ENCODE data around the gene ADM.

Gene ADM

DNA sequence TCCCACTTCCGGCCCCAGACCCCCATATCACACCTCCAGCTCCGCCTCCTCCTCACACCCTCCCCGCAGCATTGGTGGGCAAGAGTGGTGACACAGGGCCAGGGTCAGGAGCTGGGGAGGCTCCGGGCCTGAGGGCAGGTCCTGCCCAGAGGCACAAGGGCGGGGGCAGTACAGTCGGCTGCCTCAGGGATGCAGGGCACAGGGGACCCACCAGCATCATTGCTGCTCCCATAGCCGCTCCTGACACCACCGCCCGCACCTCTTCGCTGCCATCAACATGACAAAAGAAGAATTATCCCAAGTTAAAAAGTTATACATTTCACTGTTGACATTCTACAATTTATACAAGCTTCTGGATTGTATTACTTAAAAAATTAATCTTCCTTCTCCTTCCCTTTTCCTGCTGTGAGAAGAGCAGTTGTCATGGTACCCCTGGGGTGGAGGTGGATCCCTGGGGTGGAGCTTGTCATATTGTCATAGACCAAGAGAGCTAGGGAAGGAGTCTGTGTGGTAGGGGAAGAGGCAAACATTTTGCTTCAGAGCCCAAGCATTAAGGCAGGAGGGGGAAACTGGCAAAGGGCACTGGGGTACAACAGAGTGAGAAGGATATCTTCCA lies 15.0 kb upstream of the ADM start:
- no peak for DNase-seq (ENCODE audit: low read depth)

DNA sequence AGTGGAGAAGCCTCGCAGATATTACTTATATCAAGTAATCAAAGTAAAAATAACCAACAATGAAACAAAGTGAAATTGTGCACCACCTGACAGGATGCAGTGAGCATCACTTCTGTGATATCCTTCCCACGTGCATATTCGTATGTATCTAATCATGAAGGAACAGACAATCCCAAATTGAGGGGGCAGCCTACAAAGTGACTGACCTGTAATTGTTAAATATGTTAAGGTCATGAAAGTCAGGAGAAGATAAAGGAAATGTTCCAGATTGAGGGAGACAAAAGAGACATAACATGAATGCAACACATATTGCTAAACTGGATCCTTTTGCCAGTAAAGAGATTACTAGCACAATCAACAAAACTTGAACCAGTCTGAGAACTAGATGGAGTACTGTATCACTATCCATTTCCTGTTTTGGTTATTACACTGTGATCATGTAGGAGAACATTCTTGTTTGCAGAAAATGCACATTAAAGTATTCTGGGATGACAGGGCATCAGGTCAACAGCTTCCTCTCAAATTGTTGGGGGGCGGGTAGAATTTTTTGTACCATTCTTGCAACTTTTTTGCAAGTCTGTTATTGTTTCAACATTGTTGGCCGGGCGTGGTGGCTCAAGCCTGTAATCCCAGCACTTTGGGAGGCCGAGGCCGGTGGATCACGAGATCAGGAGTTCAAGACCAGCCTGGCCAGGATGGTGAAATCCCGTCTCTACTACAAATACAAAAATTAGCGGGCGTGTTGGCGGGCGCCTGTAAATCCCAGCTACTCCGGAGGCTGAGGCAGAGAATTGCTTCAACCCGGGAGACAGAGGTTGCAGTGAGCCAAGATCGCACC lies 12.9 kb upstream of the ADM start:
- DNase-seq (ENCODE audit: low read depth): no peak

DNA sequence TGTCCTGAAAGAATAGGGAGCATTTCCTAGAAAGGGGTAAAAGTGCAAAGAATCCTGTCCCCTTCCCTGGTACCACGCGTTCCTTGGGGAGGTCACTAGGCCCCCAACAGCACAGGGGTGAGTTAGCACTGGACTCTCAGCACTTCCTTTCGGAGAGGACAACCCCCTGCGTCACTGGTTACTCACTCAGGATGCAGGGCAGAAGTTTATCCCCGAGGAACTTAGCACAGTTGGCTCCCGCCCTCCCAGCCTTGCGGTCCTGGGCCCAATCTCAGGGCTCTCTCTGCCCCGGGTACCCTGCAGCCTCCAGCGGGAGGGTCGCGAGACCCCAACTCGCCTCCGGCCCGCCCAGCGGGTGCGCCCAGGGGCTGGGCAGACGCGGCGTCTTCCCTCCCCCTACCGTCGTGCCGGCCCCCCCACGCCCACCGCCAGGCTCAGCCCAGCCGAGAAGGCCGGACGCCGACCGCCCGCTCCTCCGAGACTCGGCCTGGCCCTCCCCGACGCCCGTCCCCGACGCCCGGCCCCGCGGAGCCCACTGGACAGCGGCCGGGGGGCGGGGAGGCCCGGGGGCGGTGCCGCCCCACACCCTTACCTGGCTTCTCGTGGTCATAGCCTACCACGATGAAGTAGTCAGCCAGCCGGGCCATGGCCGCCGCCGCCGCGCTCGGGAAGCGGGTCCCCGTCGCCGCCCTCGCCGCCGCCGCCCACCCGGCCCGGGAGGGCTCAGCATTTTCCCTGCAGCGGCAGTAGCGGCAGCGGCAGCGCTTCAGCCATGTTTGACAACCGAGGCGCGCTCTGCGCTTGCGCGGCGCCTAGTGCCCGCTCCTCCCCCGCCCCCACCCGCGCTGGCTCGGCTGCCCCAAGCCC lies 11.2 kb upstream of the ADM start, which contains the start of gene SBF2:
TSS of gene SBF2 (minus strand) at position 797 of the 867 bp plus-strand sequence. CDS start at position 647, 150 bp downstream.
- DNase-seq (ENCODE audit: low read depth): peak; percentile 89

DNA sequence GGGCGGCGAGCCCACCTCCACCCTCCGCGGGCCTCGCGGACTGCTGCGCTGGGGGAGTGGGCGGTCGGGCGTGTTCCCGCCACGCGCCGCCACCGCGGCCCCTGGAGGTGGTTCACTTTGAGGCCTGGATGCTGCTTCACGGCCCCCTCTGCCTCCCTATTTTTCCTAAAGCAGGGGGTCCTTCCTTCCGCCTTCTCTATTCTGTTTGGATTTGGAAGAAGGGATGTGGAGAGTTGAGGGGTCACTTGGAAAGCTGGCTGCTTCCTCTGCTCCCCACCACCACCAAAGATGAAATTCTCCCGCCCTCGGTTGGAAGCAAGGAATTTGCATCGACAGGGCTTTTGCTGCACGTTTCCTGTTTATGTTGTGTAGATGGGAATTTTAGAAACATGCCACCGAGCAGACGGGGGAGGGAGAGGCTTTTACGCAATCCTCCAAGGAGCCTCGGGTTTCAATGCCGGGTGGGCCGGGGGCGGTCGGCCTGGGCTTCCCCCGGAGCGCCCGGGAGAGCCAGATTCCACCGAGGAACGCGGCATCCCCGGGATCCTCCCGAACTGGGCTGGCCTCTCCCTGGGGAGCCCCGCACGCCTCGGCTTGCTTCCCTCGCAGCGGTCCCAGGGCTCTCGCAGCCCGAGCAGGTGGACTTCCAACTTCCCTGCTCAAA lies 10.5 kb upstream of the ADM start:
- peak; percentile 54 for DNase-seq (ENCODE audit: low read depth)

DNA sequence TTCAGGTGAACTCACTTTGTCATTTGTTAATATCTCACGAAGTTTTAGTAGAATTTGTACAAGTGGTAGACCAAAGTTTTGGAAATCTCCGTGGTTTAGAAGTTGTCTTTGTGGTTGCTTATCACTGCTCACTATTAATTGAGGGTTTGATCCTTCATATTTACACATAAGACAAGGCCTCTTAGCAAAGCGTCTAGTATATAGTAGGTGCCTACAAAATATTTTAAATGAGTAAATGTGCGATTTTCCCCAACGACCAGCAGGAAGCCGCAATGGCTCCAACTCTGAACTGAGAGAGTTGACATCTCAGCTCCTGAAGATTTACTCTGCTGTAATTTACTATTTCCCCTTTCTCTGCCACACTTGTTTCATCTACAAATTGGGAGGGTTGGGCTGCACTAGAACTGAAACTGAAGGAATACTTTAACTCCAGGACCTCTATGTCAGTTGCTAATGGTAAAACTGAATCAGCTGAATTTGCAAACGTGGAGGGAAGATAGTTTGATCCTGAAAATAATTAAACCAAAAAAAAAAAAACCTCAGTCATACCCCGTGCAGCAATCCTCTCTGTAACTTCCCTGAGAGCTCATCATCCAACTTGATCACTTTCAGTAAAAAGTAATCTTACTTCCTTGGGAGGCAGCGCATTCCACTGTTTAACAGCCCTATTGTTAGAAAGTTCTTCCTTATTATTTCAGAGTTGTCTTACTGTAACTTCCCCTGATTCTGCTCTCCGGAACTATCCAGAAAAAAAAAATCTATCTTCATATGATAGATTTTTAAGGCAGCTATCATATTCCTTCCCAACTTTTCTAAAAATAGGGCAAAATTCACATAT lies 9.6 kb upstream of the ADM start:
- no peak for DNase-seq (ENCODE audit: low read depth)

DNA sequence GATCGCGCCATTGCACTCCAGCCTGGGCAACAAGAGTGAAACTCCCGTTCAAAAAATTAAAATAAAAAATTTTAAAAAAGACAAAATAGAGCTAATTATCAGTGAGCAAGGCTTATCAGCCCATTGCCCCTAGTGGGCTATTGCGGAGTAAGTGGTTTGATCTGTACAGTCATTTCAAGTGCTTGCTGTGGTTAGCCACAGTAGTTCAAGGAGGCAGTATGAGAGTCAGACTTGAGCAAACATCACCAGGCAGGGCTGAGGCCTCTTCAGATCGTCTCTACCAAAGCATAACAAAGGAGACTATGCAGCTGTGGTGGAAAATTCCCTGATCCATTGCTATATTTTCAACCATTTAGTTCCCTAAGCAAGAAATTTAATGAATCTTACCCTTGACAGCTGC lies 6.5 kb upstream of the ADM start:
- no peak for DNase-seq (ENCODE audit: low read depth)

DNA sequence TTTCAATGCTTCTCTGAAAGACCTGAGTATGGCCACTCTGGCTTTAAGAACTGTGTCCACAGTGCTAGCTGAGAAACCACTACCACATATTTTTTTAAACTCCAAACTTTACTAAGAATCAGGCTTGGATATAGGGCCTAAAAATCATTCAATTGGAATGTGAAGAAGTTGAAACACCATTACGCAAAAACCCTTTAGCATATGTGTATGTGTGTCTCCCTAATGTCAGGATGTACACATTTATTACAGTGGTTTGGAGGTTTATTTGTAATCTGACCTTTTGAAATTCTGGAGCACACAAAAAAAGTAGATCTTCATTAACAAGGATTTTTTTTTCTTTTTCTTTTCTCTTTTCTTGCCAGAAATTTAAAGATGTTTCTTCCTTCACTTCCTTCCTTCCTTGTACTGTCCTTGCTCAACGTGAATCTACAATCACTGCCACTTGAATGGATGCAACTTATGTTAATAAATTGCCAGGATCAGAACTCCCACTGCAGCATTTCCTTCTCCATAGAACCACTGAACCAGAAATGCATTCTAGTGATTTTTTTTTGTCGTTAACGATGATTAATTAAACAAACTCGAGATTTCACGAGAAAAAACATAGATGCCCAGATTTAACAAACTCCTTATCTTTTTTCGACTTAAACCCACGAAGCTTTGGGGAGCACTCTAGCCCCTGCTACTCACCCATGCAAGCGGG lies 3.1 kb upstream of the ADM start:
- peak; percentile 48 for DNase-seq (ENCODE audit: low read depth)

DNA sequence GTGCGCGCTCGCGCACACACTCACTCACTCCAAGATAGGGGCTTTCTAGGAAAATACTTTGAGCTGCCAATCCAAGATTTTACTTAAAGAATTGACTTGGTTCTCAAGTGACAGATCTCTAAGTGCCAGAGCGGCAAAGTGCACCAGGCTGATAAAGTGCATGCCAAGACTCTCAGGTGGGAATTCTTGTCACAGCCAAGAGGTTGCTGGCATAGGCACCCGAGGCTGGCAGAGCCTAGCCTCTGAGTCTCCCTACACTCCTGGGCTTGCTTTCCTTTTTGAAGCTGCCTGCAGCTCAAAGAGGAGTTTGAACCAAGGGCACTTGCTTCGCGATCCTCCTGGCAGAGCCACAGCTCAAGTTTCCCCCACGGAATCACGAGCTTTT lies 2.5 kb upstream of the ADM start:
- no peak for DNase-seq (ENCODE audit: low read depth)

DNA sequence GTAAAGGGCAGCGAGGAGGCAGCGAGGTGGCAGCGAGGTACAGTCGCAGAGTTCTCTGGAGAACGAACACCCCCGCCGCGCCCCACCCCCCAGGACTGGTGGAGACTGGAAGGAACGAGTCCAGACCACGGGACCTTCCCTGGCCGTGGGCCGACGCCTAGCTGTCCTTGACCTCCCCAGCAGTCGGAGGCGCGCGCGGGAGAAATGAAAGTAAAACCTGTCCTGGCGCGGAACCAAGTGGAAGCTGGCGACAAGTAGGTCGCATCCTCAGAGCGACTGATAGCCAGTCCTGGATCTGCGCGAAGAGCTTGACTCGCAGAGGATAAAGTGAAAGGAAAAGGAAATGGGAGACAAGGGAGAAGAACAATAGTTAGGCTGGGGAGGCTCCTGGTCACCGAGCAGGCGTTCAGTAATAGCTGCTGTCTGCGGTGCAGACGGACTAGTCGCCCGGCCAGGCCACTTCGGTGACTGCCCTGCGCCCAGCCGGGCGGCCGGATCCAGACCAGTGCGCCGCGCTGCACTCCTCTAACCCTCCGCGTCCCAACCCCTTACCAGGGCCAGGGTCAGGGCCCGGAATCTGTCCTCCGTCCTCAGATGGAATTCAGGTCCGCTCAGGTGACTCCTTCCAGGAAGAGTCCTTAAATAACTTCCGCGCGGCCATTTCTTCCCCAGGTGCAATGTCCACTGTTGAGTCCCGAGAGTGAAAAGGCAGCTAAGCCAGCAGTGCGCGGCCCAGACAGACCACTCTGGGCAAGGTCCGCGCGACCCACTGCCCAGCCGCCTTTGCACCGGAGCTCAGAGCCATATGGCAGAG lies 1.9 kb upstream of the ADM start:
- DNase-seq (ENCODE audit: low read depth): peak; percentile 72

DNA sequence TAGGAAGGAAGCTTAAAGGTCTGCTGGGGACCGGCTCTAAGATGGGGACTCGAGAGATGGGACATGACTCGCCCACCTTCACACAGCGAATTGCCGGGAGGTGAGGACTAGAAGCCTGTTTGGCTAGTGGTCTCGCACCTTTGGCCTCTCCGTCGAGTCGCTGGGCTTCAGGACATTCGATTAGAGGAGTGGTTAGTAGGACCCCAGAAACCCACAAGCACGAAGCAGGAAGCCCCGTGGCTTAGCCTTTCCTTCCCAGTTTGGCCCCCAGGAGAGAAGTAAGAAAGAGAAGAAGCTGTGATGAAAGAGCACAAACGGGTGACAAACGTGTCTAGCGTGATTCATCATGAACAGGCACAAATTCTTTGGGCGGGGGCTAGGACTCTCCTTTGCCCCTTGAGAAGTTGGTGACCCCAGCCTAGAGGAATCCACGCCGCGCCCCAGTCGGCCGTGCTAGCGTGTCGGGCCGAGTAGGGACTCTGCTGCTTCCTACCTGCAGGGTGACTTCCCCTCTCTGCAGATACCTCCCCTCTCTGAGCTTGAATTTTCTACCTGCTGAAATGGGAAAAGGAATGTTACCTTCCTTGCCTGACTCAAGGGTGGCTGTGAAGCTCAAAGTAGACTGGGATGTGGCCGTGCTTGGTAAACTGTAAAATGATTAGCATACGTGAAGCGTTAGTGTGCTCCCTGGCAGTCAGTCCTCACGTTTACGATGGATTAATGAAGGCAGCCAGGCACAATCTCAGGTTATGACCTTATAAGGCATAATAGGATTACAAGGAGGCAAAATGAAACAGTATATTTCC lies 1.1 kb upstream of the ADM start:
- DNase-seq (ENCODE audit: low read depth): peak; percentile 69

DNA sequence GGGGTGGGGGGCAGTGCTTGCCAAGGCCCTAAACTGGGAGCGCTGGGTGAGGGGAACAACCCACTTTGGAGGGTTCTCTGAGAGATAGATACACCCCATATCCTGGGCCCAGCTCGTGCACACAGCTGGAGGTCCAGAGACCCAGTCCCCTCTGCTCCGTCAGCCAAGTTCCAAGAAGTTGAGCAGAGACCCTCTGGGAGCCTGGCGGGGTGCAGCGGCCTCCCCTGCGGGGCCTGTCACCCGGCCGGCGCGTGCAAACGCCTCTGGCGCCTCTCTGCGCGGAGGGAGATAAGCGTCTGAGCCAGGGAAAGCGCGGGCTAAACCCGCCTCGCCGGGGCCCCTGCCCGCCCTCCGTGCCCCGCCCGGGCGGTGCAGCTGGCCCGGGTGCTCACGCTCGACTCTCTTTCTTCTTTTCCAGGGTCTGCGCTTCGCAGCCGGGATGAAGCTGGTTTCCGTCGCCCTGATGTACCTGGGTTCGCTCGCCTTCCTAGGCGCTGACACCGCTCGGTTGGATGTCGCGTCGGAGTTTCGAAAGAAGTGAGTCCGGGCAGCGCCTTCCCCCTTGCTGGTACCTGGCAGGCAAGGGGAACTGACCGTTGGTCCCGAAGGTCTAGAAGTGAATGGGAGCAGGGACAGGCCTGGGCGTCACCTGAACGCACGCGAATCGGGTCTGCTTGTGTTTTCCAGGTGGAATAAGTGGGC lies 540 bp downstream of the ADM start:
- DNase-seq (ENCODE audit: low read depth): no peak

DNA sequence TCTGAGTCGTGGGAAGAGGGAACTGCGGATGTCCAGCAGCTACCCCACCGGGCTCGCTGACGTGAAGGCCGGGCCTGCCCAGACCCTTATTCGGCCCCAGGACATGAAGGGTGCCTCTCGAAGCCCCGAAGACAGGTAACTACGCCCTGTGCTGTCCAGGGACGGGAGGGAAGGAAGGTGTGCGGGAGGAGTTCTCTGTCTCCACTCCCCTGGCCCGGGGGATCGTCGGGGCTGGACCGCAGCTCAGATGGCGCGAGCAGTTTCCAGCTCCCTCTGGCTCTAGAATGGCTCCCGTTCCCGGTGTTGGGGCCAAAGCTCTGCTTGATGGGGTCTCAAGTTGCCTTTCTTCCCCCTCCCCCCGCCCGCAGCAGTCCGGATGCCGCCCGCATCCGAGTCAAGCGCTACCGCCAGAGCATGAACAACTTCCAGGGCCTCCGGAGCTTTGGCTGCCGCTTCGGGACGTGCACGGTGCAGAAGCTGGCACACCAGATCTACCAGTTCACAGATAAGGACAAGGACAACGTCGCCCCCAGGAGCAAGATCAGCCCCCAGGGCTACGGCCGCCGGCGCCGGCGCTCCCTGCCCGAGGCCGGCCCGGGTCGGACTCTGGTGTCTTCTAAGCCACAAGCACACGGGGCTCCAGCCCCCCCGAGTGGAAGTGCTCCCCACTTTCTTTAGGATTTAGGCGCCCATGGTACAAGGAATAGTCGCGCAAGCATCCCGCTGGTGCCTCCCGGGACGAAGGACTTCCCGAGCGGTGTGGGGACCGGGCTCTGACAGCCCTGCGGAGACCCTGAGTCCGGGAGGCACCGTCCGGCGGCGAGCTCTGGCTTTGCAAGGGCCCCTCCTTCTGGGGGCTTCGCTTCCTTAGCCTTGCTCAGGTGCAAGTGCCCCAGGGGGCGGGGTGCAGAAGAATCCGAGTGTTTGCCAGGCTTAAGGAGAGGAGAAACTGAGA lies 1.4 kb downstream of the ADM start:
- DNase-seq (ENCODE audit: low read depth): no peak

DNA sequence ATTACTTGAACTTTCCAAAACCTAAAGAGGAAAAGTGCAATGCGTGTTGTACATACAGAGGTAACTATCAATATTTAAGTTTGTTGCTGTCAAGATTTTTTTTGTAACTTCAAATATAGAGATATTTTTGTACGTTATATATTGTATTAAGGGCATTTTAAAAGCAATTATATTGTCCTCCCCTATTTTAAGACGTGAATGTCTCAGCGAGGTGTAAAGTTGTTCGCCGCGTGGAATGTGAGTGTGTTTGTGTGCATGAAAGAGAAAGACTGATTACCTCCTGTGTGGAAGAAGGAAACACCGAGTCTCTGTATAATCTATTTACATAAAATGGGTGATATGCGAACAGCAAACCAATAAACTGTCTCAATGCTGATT lies 2.1 kb downstream of the ADM start:
- DNase-seq (ENCODE audit: low read depth): no peak

DNA sequence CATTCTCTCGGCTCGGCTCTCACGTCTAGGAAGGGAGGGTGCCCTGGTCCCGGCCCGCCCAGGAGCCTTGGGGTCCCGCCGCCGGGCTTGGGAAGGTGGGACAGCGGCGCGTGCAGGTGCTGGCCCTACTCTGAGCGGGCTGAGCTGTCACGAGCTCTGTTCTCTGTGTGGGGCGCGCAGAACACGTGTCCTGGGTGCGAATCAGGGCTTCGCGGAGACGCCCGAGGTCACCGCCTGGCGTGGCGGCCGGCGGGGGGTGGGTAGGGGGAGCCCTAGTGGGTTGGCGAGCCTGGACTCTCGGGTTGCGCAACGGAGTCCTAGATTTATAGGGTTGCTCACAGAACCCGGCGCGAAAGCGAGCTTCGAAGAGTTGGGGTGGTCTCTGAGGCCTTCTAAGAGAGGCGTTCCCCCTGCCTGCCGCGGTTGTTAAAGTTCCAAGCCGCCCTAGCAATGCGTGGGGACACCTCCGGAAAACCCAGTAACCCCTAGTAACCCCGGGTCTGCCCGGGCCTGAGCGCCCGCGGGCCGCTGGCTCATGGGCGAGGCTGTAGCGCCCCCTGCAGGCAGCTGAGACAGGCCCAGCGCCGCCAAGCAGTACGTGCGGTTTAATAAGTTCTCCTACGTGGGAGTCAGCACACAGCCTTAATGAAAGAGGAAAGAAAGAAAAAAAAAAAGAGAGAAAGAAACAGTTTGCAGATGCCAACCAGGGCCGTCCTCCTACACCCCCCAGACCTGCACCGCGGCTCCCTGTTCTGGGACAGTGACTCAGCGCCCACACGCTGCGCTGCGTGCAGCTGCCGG lies 2.7 kb downstream of the ADM start:
- DNase-seq (ENCODE audit: low read depth): peak; percentile 72

DNA sequence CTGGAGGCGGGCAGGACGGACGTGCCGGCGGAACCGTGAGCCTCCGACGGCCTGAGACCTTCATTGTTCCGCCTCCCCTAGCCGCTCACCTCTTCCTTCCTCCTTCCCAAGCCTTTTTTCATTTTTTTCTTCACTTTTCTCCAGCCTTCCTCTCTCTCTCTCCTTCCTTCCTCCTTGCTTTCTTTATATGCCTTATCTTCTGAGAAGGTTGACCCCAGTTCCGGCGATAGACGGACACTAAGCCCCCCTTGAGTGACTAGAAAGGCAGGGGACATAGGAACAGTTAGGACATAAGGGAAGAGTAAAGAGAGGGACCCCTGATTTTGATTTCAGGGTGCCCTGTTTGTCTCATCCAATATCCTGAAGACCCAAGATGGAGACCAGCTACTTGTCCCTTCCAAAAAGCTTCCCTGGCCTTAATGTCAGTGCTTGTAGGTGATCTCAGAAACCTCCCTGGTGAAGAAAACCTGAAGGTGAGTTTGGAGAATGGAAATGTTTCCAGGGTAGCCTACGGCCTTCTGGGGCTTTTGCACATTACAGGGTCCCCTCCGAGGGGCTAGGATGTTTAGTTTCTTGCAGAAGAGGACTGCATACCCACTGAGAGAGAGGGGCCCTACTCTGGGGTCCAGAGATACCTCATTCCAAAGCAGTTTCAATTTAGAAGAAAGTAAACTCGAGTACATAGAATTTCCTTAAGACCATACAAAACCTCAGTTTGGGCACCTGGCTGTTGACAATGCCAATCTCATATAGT lies 3.5 kb downstream of the ADM start:
- no peak for DNase-seq (ENCODE audit: low read depth)
